Activated CD8-positive, alpha-beta T cell treated with anti-CD3 and anti-CD28 coated beads, Interleukin-2, amount 10 ng/mL, durations not matched to agents 7 days and 5 days (primary cell): ENCODE measurements around the gene RHEBL1. TPM values are rescaled to one million over a fixed set of nuclear protein-coding genes. Genes with fewer than 3 reads are reported as not detected.

Experiments
- ATAC-seq: fragments of 150-1000 bp; cut with Tn5 transposase; one replicate; pipeline ENCODE4 v1.10.0; 2021; ENCODE audit warnings: moderate library complexity
- CTCF ChIA-PET: fragments of 350-600 bp; sonication (Branson Sonifier 250); formaldehyde crosslinking; loops from one replicate; lab custom pipeline; 2021; ENCODE audit warnings: antibody characterized with exemption; lab: Charles Lee
- POLR2A ChIA-PET: fragments of 350-600 bp; sonication (Branson Sonifier 250); formaldehyde crosslinking; loops from one replicate; lab custom pipeline; 2021; ENCODE audit warnings: antibody characterized with exemption; lab: Charles Lee
- DNase-seq: peaks from one replicate; pipeline ENCODE4 v3.0.0-alpha.2; 2020
- H3K27ac Mint-ChIP-seq: one replicate; pipeline ENCODE4 v1.8.0; 2021; ENCODE audit warnings: mild to moderate bottlenecking, mixed read lengths
- H3K27me3 Mint-ChIP-seq: one replicate; pipeline ENCODE4 v1.8.0; 2021; ENCODE audit warnings: low read depth, mixed read lengths
- H3K36me3 Mint-ChIP-seq: one replicate; pipeline ENCODE4 v1.8.0; 2021; ENCODE audit warnings: low read depth, mixed read lengths
- H3K4me1 Mint-ChIP-seq: one replicate; pipeline ENCODE4 v1.8.0; 2021; ENCODE audit warnings: low read depth, mixed read lengths
- H3K4me3 Mint-ChIP-seq: one replicate; pipeline ENCODE4 v1.8.0; 2021; ENCODE audit warnings: mild to moderate bottlenecking, mixed read lengths
- H3K9me3 Mint-ChIP-seq: one replicate; pipeline ENCODE4 v1.8.0; 2022; ENCODE audit warnings: mixed read lengths; ENCODE audit not compliant: insufficient read depth
- total RNA-seq, 2 experiments: library from RNA; stranded (reverse); gene quantifications; one replicate each; pipeline ENCODE4 v1.2.3, GENCODE V29; 2021

RHEBL1 gene
- total RNA-seq, 2 experiments from 2014 or later: 9.5 to 9.9 TPM

DNA sequence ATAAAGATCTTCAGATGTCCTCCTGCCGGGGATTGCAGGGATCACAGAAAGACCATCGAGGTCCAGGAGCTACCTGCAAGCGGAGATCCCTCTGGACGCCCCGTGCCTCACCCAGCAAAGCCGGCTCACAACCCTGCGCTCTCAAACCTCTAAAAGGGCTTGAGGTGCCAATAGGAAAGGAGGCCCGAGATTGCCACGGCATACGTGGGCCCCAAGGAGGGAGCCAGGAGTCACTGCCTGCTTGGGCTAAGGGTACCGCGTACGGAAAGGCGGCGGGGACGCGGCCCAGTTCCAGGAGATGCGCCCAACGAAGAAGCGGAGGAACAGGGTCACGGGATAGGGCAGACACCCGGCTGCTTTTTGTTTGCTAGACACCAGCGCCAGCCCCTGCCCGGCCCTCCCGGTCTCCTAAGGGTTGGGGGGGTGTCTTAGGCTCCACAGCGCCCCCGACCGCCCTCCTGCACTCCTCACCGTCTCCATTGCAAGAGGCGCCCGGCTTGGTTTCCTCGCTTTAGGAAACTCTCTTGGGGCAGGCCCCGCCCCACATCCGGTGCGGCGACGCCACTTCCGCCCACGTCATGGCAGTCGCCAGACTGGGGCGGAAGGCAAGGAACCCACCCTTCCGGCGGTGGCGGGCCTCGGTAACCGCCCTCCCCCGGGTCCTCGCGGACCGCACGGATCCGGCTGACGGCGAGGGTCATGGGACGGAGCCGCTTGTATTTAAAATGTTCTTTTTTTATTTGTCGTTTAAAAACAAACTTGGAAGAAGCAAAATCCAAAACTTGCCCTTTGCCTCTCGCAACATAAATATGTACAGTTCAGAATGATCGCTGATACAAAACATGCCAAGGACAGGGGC is 51.3 kb downstream of the RHEBL1 start, which contains the start of gene PRKAG1:
PRKAG1 (minus strand) TSS at position 516 of the 859 bp plus-strand sequence; CDS start at position 480, 36 bp downstream.
- Mint-ChIP-seq H3K4me1 (peaks cover 33% of the 10 kb centered on the region), H3K27me3 (no peaks in the 10 kb centered on the region), H3K4me3 (peak within 1 kb of the TSS; percentile 92), H3K27ac (peak within 1 kb of the TSS; percentile 98), H3K36me3 (peaks cover 51% of the 10 kb centered on the region), H3K9me3 (no peaks in the 10 kb centered on the region)
- ChIA-PET POLR2A (interaction anchor here (0.6 to 1.3 kb wide), 7 partner anchors 18 to 234 kb away, joined by 3 to 5 read pairs (median 3); partner anchors contain the start of gene DDX23), CTCF (interaction anchor here (0.8 to 6.7 kb wide), 18 partner anchors 14 to 166 kb away, joined by 3 to 46 read pairs (median 6); partner anchors contain the start of genes DDN and WNT1)
- ATAC-seq (peak; percentile 93), DNase-seq (peak; percentile 97)

DNA sequence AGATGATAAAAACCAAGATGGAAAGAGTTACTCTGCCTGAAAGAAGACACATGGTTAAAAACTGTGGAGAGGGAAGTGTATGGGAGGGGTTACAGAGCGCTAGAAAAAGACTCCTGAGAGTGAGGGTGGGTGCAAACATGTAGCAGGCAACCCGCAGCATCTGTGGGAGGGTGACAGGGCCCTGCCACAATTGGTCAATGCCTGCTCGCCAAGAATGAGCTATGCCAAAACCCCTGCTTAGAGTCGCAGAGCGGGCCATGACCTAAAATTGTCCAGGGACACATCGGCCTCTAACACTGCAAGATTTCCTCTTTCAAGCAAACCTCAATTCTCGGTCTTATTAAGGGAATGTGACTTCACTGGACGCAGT is 51.9 kb downstream of the RHEBL1 start:
- Mint-ChIP-seq H3K9me3 (no peaks in the 10 kb centered on the region), H3K36me3 (peaks cover 49% of the 10 kb centered on the region), H3K27me3 (no peaks in the 10 kb centered on the region), H3K4me3 (peak overlapping the region; percentile 92), H3K27ac (peak overlapping the region; percentile 98), H3K4me1 (peaks cover 33% of the 10 kb centered on the region)
- DNase-seq: peak; percentile 52
- ChIA-PET POLR2A (interaction anchor here (0.6 to 1.3 kb wide), 7 partner anchors 18 to 235 kb away, joined by 3 to 5 read pairs (median 3); partner anchors contain the start of gene DDX23), CTCF (interaction anchor here (0.8 to 6.7 kb wide), 13 partner anchors 13 to 165 kb away, joined by 3 to 40 read pairs (median 6); partner anchors contain the start of genes DDN and WNT1)
- ATAC-seq: peak; percentile 9

DNA sequence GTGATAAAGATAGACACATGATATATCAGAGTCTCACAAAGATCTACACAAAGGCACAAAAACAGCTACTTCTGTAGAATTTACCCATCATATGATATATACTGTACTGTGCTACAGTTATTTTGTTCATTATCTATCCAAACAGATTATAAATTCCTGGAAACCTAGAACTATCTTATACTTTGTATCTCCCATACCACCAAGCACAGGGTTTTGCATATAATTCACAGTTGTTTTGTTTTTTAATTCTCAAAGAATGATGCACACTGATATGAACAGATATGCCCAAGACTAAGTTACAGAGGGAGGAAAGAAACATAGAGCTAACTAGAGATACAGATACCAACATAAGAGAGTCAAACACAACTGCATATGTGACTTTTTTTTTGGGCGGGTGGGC is 54.6 kb downstream of the RHEBL1 start:
- ChIA-PET CTCF (interaction anchor here (0.6 to 6.7 kb wide), 9 partner anchors 14 to 309 kb away, joined by 3 to 40 read pairs (median 4); partner anchors contain the start of genes DDN and FKBP11), POLR2A (interaction anchor here (0.6 to 1.7 kb wide), 2 partner anchors 18 to 21 kb away, joined by 3 to 4 read pairs; no protein-coding TSS in a partner anchor)
- no peak for ATAC-seq
- Mint-ChIP-seq H3K36me3 (peaks cover 39% of the 10 kb centered on the region), H3K27me3 (no peaks in the 10 kb centered on the region), H3K27ac (no peak overlapping the region), H3K4me1 (peaks cover 33% of the 10 kb centered on the region), H3K9me3 (no peaks in the 10 kb centered on the region), H3K4me3 (no peak overlapping the region)
- DNase-seq: no peak

Other genes starting within 250 kb of the RHEBL1 start
- 100 to 1,000 TPM; 127 to 154 TPM for gene DDX23, start 217.8 kb downstream of the RHEBL1 start, total RNA-seq
- gene RND1, start 204.1 kb downstream of the RHEBL1 start, total RNA-seq: 1 to 10 TPM; 1.4 to 2.5 TPM
- 10 to 100 TPM; 48.7 to 52.6 TPM for gene FKBP11, start 144.5 kb downstream of the RHEBL1 start, total RNA-seq
- gene ARF3, start 112.5 kb downstream of the RHEBL1 start, total RNA-seq: 100 to 1,000 TPM; 104 to 108 TPM
- 1 to 10 TPM; 2.4 to 3.2 TPM for gene WNT10B, start 98.2 kb downstream of the RHEBL1 start, total RNA-seq
- gene WNT1, start 91.7 kb downstream of the RHEBL1 start, total RNA-seq: 1 to 10 TPM in 1 of 2 experiments, under 1 TPM in 1; 0.81 to 1.1 TPM
- gene DDN, start 70.6 kb downstream of the RHEBL1 start, total RNA-seq: under 1 TPM; 0.39 to 0.42 TPM
- gene PRKAG1, start 51.2 kb downstream of the RHEBL1 start, total RNA-seq: 10 to 100 TPM; 57.5 to 59.8 TPM
- 100 to 1,000 TPM; 113 TPM for gene KMT2D, start 9.2 kb downstream of the RHEBL1 start, total RNA-seq
- gene DHH, start 24.8 kb upstream of the RHEBL1 start, total RNA-seq: under 1 TPM in 1 of 2 experiments, not detected in 1; 0.16 TPM
- gene LMBR1L, start 40.9 kb upstream of the RHEBL1 start, total RNA-seq: 10 to 100 TPM; 35.8 to 37.8 TPM
- 1,000 to 10,000 TPM; 2,302 to 2,333 TPM for gene TUBA1B, start 61.4 kb upstream of the RHEBL1 start, total RNA-seq
- 100 to 1,000 TPM; 117 to 120 TPM for gene TUBA1A, start 119.1 kb upstream of the RHEBL1 start, total RNA-seq
- 100 to 1,000 TPM; 308 to 324 TPM for gene TUBA1C, start 195.1 kb upstream of the RHEBL1 start, total RNA-seq
- not detected for gene PRPH, start 225.2 kb upstream of the RHEBL1 start, total RNA-seq